Colonic mucosa (tissue), 4 donors: Measurements from ENCODE around the gene IL1R1. TPM values are rescaled to one million over a fixed set of nuclear protein-coding genes. Genes with fewer than 3 reads are reported as not detected.

ENCODE experiments used
- DNase-seq: peaks from one replicate; pipeline ENCODE4 v3.0.0-alpha.2; 2020
- H3K27ac ChIP-seq: fragments of 200-600 bp; one replicate; pipeline ENCODE4 v1.8.0; 2021
- H3K27me3 ChIP-seq: fragments of 200-600 bp; one replicate; pipeline ENCODE4 v1.8.0; 2021
- H3K36me3 ChIP-seq: fragments of 200-600 bp; one replicate; pipeline ENCODE4 v1.8.0; 2021
- H3K4me1 ChIP-seq: fragments of 200-600 bp; one replicate; pipeline ENCODE4 v1.8.0; 2021; ENCODE audit warnings: mild to moderate bottlenecking
- H3K4me3 ChIP-seq: fragments of 200-600 bp; one replicate; pipeline ENCODE4 v1.8.0; 2021
- H3K9ac ChIP-seq, 2 donors: one replicate each; pipeline ENCODE4 v1.7.0; 2013; ENCODE audit warnings: control low read depth in 2 of 2, low read depth in 2 of 2, low read length in 2 of 2
- H3K9me3 ChIP-seq: fragments of 200-600 bp; one replicate; pipeline ENCODE4 v1.8.0; 2021
- CTCF ChIP-seq: fragments of 200-600 bp; IDR thresholded peaks from one replicate; pipeline ENCODE4 v1.8.0; 2022; ENCODE audit warnings: antibody characterized with exemption, mild to moderate bottlenecking
- intact Hi-C: fragments of 100-400 bp; cut with DNase I; formaldehyde crosslinking; loops from one replicate; pipeline ENCODE4 v1.14.1; 2022
- total RNA-seq, 2 donors: library from RNA; stranded (reverse); fragmentation: NEBNext Ultra II Directional in 1 of 2; extraction: Animal tissue kit (Norgen Biotek cat#: 25700) in 1 of 2; gene quantifications; one replicate each; pipeline ENCODE4 v1.2.1, GENCODE V29; 2021
- donor health status: healthy.
- donor health status: DM: no; HTN: no; CAD: no.
- donor health status: DM: no; HTN: no; CAD: no.

IL1R1 gene
- total RNA-seq, 2 donors from 2014 or later = 13.9 to 23.9 TPM

GRCh38 chr2:102168026-102168771 is 25.7 kb downstream of the IL1R1 start:
- H3K27me3 ChIP-seq = no peaks in the 10 kb centered on the region
- intact Hi-C loops = loop anchor here (5.0 kb wide), 1 partner anchor 146 kb away; no protein-coding TSS in a partner anchor
- H3K9me3 ChIP-seq = no peaks in the 10 kb centered on the region
- no peaks in the 10 kb centered on the region for H3K4me1 ChIP-seq
- H3K27ac ChIP-seq = no peak overlapping the region
- no peak overlapping the region for H3K4me3 ChIP-seq
- TF ChIP-seq CTCF = no peak
- no peaks in the 10 kb centered on the region for H3K36me3 ChIP-seq
- no peak overlapping the region for H3K9ac ChIP-seq
- DNase-seq = no peak

GRCh38 chr2:102171946-102172345 is 29.4 kb downstream of the IL1R1 start:
- no peaks in the 10 kb centered on the region for H3K4me1 ChIP-seq
- intact Hi-C loops = no loop called here
- no peak overlapping the region for H3K9ac ChIP-seq
- no peak for DNase-seq
- no peaks in the 10 kb centered on the region for H3K36me3 ChIP-seq
- no peak for TF ChIP-seq CTCF
- H3K9me3 ChIP-seq = no peaks in the 10 kb centered on the region
- H3K27ac ChIP-seq = no peak overlapping the region
- no peak overlapping the region for H3K4me3 ChIP-seq
- H3K27me3 ChIP-seq = no peaks in the 10 kb centered on the region

DNA sequence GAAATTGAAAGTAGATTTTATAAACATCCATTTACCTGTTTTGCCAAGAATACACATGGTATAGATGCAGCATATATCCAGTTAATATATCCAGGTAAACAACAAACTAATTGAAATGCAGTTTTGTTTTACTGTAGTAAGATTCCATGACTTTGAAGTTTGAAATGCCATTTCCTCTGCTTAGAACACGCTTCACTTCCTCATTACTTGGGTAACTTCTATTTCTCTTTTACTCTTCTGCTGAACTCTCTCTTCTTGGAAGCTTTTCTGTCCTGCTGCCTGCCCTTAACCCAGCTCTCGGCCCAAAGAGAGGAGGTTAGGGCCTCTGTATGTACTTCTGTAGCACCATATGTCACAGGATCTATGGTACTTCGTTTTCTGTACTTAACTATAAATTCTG is 30.2 kb downstream of the IL1R1 start:
- Histone ChIP-seq H3K9ac (no peak overlapping the region), H3K4me1 (no peaks in the 10 kb centered on the region), H3K9me3 (no peaks in the 10 kb centered on the region), H3K27ac (no peak overlapping the region), H3K4me3 (no peak overlapping the region), H3K27me3 (no peaks in the 10 kb centered on the region), H3K36me3 (no peaks in the 10 kb centered on the region)
- no peak for DNase-seq
- intact Hi-C loops = no loop called here
- TF ChIP-seq CTCF = no peak

- Histone ChIP-seq H3K4me3 (no peak overlapping the region), H3K36me3 (no peaks in the 10 kb centered on the region), H3K27ac (no peak overlapping the region), H3K9ac (no peak overlapping the region), H3K27me3 (no peaks in the 10 kb centered on the region), H3K9me3 (no peaks in the 10 kb centered on the region), H3K4me1 (no peaks in the 10 kb centered on the region)
- no peak for DNase-seq
- no peak for TF ChIP-seq CTCF
- intact Hi-C loops = no loop called here
These were observed 33.6 kb downstream of the IL1R1 start for GRCh38 chr2:102176172-102176571.

GRCh38 chr2:102177814-102178478 is 35.4 kb downstream of the IL1R1 start:
- no peak overlapping the region for H3K27ac ChIP-seq
- TF ChIP-seq CTCF = no peak
- no peaks in the 10 kb centered on the region for H3K4me1 ChIP-seq
- no peak for DNase-seq
- H3K36me3 ChIP-seq = no peaks in the 10 kb centered on the region
- H3K9me3 ChIP-seq = no peaks in the 10 kb centered on the region
- no peak overlapping the region for H3K4me3 ChIP-seq
- intact Hi-C loops = no loop called here
- no peak overlapping the region for H3K9ac ChIP-seq
- no peaks in the 10 kb centered on the region for H3K27me3 ChIP-seq
